ENCODE measurements around the gene MGLL. TPM values are rescaled to one million over a fixed set of nuclear protein-coding genes. Genes with fewer than 3 reads are reported as not detected.

MGLL gene
- total RNA-seq, 6 experiments from 2014 or later: 97.0 to 168 (median 115) TPM

GRCh38 chr3:127792541-127793292, 29.6 kb downstream of the MGLL start:
- intact Hi-C loops (cut with DNase I): no loop called here
- TF ChIP-seq CTCF (IDR thresholded peaks at IDR 0.05) (no peak), POLR2A (IDR thresholded peaks at IDR 0.05) (no peak)
- ATAC-seq (no peak), DNase-seq (no peak)
- H3K9me3 ChIP-seq: no peaks in the 10 kb centered on the region
- peaks cover 0 to 10% (median 2%) of the 10 kb centered on the region in 4 donors for H3K36me3 ChIP-seq
- H3K4me3 ChIP-seq: no peak overlapping the region
- H3K27me3 ChIP-seq: no peaks in the 10 kb centered on the region
- H3K4me1 ChIP-seq: peaks cover 0 to 17% (median 5%) of the 10 kb centered on the region in 4 donors
- 84% methylated on average over 14 of the region's 18 CpGs for WGBS (ENCODE audit: insufficient coverage, low coverage, low lambda C conversion rate, missing lambda C conversion rate)
- no peak overlapping the region for H3K27ac ChIP-seq

- peaks cover 0 to 30% (median 12%) of the 10 kb centered on the region in 4 donors for H3K4me1 ChIP-seq
- H3K36me3 ChIP-seq: peaks cover 0 to under 1% (median 0%) of the 10 kb centered on the region in 4 donors
- no peak for DNase-seq
- no peak for TF ChIP-seq POLR2A (IDR thresholded peaks at IDR 0.05)
- TF ChIP-seq CTCF (IDR thresholded peaks at IDR 0.05): peak in 1 of 4 donors; percentile 11
- H3K9me3 ChIP-seq: no peaks in the 10 kb centered on the region
- peak overlapping the region in 2 of 3 donors; percentile 14 to 29 for H3K27ac ChIP-seq
- ATAC-seq: peak in 3 of 4 donors; percentile 12 to 49 (median 15)
- 55% methylated on average over 9 of the region's 9 CpGs for whole genome bisulfite sequencing (ENCODE audit: insufficient coverage, low coverage, low lambda C conversion rate, missing lambda C conversion rate)
- intact Hi-C loops (cut with DNase I): no loop called here
- no peaks in the 10 kb centered on the region for H3K27me3 ChIP-seq
- no peak overlapping the region for H3K4me3 ChIP-seq
These were observed 30.9 kb downstream of the MGLL start for GRCh38 chr3:127791221-127791913.

GRCh38 chr3:127790882-127791183, 31.5 kb downstream of the MGLL start:
- intact Hi-C loops (cut with DNase I): no loop called here
- Histone ChIP-seq H3K4me1 (peaks cover 1 to 36% (median 15%) of the 10 kb centered on the region in 4 donors), H3K4me3 (no peak overlapping the region), H3K36me3 (no peaks in the 10 kb centered on the region), H3K9me3 (no peaks in the 10 kb centered on the region), H3K27me3 (no peaks in the 10 kb centered on the region), H3K27ac (peak overlapping the region in 2 of 3 donors; percentile 14 to 29)
- no peak for DNase-seq
- ATAC-seq: no peak
- TF ChIP-seq CTCF (IDR thresholded peaks at IDR 0.05): no peak
- TF ChIP-seq POLR2A (IDR thresholded peaks at IDR 0.05): no peak
- WGBS (ENCODE audit: insufficient coverage, low coverage, low lambda C conversion rate, missing lambda C conversion rate): 77% methylated on average over 5 of the region's 7 CpGs

GRCh38 chr3:127789990-127790881, 32.1 kb downstream of the MGLL start:
- Histone ChIP-seq H3K27me3 (no peaks in the 10 kb centered on the region), H3K4me1 (peaks cover 2 to 42% (median 21%) of the 10 kb centered on the region in 4 donors), H3K4me3 (no peak overlapping the region), H3K27ac (peak overlapping the region in 2 of 3 donors; percentile 14 to 29), H3K9me3 (no peaks in the 10 kb centered on the region), H3K36me3 (no peaks in the 10 kb centered on the region)
- DNase-seq (no peak), ATAC-seq (no peak)
- intact Hi-C loops (cut with DNase I): no loop called here
- TF ChIP-seq CTCF (IDR thresholded peaks at IDR 0.05) (no peak), POLR2A (IDR thresholded peaks at IDR 0.05) (no peak)
- WGBS (ENCODE audit: insufficient coverage, low coverage, low lambda C conversion rate, missing lambda C conversion rate): 78% methylated on average over 16 of the region's 19 CpGs

All from right lobe of liver (tissue), 6 donors.